Stimulated activated naive CD4-positive, alpha-beta T cell treated with Interleukin-2 at 50 U/mL for 16 hours (primary cell): ENCODE results near the gene EXOC6.

ENCODE experiments used
- DNase-seq: peaks from one replicate; lab custom pipeline; 2025; lab: John Stamatoyannopoulos, UW

Gene EXOC6

DNA sequence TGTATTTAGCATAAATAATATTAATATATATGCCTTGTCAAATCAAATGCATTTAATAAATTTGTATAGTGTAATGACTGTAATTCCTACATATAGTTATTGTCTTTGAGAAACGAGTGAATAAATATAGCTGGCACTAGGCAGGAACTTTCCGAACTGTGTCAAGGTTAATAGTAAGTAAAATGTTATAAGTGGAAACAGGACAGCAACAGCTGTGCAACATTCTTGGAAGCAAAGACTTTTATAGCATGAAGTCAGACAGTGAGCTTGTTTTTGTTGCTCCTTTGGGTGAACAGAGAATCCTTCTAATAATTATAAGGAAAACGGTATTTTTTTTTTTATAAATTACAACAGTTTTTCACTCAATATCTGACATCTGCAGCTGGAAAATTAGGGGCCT lies 14.0 kb upstream of the EXOC6 start:
- DNase-seq: no peak

DNA sequence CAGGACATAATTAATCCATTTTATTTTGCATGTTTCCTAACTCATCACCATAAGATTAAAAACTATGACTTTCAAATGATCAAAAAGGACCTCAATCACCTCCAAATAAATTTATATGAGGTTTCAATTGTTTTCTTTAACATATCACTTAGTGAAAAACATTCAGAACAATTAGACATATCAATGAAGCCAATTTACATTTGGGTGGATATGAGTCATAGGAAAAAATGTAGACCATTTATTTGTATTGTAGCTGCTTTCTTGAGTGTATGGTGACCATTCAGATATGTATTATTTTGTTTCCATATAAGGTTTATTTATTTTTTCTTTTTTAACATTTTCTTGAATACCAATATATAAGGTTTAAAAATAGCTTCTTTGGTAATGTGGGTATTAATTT lies 13.3 kb upstream of the EXOC6 start:
- DNase-seq: no peak

GRCh38 chr10:92837456-92837855 lies 10.9 kb upstream of the EXOC6 start:
- no peak for DNase-seq

- peak; percentile 31 for DNase-seq
These were observed 8.9 kb upstream of the EXOC6 start for GRCh38 chr10:92839191-92840085.

- DNase-seq: no peak
These were observed 3.6 kb upstream of the EXOC6 start for GRCh38 chr10:92844746-92845145.

- no peak for DNase-seq
These were observed 2.4 kb upstream of the EXOC6 start for GRCh38 chr10:92845921-92846320.

- no peak for DNase-seq
These were observed 2.0 kb upstream of the EXOC6 start for GRCh38 chr10:92846344-92846743.

- no peak for DNase-seq
These were observed 1.5 kb upstream of the EXOC6 start for GRCh38 chr10:92846854-92847201.

DNA sequence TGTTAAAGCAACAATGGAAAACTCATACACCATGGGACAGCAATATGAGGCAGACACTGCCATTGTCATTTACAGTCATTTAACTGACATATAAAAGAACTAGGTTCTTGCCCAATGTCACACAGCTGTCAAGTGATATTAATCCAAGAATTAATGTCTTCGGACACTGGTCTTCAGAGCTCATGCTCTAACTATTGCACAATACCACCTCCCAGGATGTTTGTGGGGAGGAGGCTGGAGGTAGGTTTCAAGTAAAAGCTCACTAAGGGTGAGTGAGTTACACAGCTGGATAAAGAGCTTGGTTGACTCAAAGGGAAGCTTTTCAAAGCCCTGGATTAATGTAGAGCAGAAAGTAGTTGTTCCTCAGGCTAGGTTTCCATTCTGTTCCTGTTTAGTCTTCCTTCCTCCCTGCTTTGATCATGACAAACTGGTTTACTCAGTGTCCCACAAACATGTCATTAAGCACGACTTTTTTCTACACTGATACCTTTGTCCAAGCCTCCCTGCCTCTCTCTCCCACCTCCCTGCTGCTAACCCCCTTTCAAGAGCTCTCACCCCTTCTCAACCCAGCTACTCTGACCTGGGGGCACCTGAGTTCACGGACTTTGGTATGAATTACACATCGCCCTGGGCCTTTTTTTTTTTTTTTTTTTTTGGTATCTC lies 987 bp upstream of the EXOC6 start:
- no peak for DNase-seq

- DNase-seq: no peak
These were observed 281 bp upstream of the EXOC6 start for GRCh38 chr10:92848037-92848440.

DNA sequence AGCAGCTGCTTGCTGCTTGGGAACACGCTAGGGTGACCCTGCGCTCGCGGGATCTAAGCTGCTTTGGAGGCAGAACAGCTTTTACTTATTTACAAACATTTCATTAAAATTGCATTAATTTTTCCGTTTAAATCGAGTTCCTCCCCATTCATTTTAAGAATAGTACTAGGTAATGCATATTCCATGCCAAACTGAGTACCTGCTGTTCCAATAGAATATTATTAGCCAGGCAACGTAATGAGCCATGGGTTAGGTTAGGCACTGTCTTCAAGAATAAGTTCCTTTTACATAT lies 860 bp downstream of the EXOC6 start:
- DNase-seq: no peak

DNA sequence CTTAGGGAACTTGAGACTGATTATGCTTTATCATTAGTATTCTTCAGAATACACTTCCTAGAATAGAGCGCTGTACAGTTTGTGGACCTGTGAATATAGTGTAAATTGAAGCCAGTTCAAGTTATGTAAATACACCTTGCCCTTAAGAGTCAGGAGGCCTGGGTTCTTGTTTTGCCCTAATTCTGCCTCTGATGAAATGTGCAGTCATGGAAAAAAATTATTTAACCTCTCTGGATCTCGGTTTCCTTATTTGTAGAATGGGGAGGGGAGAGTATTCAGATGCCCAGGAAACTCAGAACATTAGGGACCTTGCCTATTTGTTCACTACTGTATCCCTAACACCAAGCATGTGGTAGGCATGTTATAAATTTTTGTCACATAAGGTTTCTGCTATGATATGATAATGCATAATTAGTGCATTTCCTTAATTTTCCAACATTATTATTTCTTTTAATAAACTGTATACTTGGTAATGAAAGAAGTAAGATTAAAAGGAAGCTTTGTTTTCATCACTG lies 1.3 kb downstream of the EXOC6 start:
- DNase-seq: no peak

GRCh38 chr10:92850185-92850584 lies 1.9 kb downstream of the EXOC6 start:
- DNase-seq: no peak

- no peak for DNase-seq
These were observed 2.7 kb downstream of the EXOC6 start for GRCh38 chr10:92851003-92851402.

DNA sequence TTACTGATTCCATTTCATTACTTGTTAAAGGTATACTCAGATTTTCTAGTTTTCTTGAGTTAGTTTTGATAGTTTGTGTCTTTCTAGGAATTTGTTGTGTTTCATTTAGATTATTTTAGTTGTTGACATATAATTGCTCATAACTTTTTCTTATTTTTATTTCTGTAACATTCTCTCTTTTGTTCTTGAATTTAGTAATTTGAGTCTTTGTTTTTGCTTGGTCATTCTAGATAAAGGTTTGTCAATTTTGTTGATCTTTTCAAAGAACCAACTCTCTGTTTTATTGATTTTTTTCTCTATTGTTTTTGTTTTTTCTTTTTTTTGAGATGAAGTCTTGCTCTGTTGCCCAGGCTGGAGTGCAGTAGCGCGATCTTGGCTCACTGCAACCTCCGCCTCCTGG lies 7.2 kb downstream of the EXOC6 start:
- DNase-seq: no peak

- no peak for DNase-seq
These were observed 9.7 kb downstream of the EXOC6 start for GRCh38 chr10:92857904-92858514.

- DNase-seq: no peak
These were observed 18.9 kb downstream of the EXOC6 start for GRCh38 chr10:92867235-92867634.

- no peak for DNase-seq
These were observed 19.7 kb downstream of the EXOC6 start for GRCh38 chr10:92868036-92868435.

DNA sequence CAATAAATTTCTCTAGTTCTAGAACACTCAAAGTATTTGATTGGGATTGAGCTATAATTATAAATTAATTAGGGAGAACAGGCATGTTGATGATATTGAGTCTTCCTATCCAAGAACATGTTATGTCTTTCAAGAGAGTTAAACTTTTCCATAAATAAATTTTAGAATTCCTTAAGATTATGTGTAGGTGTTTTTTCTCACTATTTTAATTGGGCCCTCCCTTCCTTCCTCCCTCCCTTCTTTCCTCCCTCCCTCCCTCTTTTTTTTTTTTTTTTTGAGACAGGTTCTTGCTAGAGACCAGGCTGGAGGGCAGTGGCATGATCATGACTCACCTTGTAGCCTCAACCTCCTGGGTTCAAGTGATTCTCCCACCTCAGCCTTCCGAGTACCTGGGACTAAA lies 20.2 kb downstream of the EXOC6 start:
- no peak for DNase-seq

GRCh38 chr10:92873029-92873428 lies 24.7 kb downstream of the EXOC6 start:
- no peak for DNase-seq

- no peak for DNase-seq
These were observed 28.3 kb downstream of the EXOC6 start for GRCh38 chr10:92876509-92877036.

GRCh38 chr10:92880233-92880861 lies 32.0 kb downstream of the EXOC6 start:
- DNase-seq: no peak
